ENCODE results near the gene OLFML1. TPM values are rescaled to one million over a fixed set of nuclear protein-coding genes. Genes with fewer than 3 reads are reported as not detected.
A peak's percentile ranks its signal among the peaks of the same experiment; 100 is the strongest.

OLFML1 gene
- total RNA-seq, 1 donor from 2014 or later = not detected

DNA sequence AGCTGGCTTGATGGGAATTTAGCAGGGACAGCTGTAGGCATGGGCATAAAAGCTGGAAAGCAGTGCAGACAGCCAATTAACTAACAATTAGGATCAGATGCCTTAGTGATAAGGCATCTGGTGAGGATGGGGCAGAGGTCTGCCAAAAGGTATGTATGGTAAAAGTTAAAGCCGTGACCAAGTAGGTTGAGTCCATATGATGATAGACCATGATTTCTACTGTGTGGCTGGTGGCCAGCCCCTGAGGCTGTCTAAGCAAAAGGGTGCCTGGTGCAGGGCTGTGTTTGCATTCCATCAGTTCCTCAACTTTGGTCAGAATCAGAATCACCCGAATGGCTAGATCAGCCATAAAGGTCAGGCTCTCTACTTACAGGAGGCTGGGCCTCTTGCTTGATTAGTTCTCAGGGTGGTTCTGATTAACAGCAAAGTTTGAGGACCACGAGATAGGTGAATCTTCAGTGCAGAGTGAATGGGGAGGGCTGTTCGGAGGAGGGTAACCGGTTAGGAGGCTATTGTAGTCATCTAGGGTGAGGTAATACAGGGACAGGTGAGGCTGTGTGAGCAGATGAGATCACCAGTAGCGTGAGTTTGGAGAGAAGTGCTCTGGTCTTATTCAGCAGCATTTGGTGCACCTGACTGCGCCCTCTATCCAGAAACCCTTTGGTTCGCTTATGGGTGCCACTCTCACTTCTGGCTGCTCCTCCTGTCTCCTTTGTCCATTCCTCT, 55.7 kb downstream of the OLFML1 start:
- H3K36me3 ChIP-seq = no peaks in the 10 kb centered on the region
- H3K9me3 ChIP-seq (ENCODE audit: low read depth) = no peaks in the 10 kb centered on the region
- no peak for DNase-seq (ENCODE audit: low spot score)
- TF ChIP-seq EZH2phosphoT487 (IDR thresholded peaks at IDR 0.05) (no peak), EZH2 (IDR thresholded peaks at IDR 0.05) (no peak)
- TF ChIP-seq, protein P1, sequence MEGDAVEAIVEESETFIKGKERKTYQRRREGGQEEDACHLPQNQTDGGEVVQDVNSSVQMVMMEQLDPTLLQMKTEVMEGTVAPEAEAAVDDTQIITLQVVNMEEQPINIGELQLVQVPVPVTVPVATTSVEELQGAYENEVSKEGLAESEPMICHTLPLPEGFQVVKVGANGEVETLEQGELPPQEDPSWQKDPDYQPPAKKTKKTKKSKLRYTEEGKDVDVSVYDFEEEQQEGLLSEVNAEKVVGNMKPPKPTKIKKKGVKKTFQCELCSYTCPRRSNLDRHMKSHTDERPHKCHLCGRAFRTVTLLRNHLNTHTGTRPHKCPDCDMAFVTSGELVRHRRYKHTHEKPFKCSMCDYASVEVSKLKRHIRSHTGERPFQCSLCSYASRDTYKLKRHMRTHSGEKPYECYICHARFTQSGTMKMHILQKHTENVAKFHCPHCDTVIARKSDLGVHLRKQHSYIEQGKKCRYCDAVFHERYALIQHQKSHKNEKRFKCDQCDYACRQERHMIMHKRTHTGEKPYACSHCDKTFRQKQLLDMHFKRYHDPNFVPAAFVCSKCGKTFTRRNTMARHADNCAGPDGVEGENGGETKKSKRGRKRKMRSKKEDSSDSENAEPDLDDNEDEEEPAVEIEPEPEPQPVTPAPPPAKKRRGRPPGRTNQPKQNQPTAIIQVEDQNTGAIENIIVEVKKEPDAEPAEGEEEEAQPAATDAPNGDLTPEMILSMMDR (IDR thresholded peaks at IDR 0.05) = no peak
- no peak overlapping the region for H3K4me3 ChIP-seq
- H3K4me3 Mint-ChIP-seq = no peak overlapping the region
- H3K27me3 Mint-ChIP-seq (ENCODE audit: insufficient read depth, low read depth) = peaks cover 13% of the 10 kb centered on the region
- peaks cover 16% of the 10 kb centered on the region for H3K4me1 Mint-ChIP-seq
- H4K20me1 ChIP-seq (ENCODE audit: low read depth) = no peaks in the 10 kb centered on the region
- H3K79me2 ChIP-seq (ENCODE audit: low read depth) = no peaks in the 10 kb centered on the region
- no peaks in the 10 kb centered on the region for H3K27me3 ChIP-seq
- H3K27ac ChIP-seq = no peak overlapping the region
- no peak overlapping the region for H3K27ac Mint-ChIP-seq
- H3K36me3 Mint-ChIP-seq = no peaks in the 10 kb centered on the region
- H3K9ac ChIP-seq = no peak overlapping the region
- H3K4me2 ChIP-seq = no peak overlapping the region
- no peaks in the 10 kb centered on the region for H3K9me3 Mint-ChIP-seq
- no peak overlapping the region for H2AFZ ChIP-seq (replicated peaks)
- H3F3A ChIP-seq (ENCODE audit: low read depth) = no peaks in the 10 kb centered on the region
- peaks cover 16% of the 10 kb centered on the region for H3K4me1 ChIP-seq

DNA sequence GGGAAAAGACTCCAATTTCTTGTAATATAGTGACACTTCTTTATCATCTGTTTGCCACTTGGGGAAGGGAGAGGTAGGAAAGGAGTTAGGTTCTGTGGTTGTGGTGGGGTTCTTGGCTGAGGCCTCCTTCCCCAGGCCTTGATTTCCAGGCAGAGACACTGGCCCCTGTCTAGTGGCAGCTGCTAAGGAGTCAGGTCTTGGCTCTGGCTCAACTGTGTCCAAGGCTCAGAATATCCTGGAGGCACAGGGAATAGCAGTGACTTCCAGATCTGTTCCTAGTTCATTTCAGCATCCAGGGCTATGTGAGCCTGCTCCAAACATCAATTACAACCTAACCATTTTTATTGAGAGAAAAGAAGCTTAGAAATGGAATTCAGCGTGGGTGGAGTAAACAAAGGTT, 58.0 kb downstream of the OLFML1 start:
- TF ChIP-seq, protein P1 (IDR thresholded peaks at IDR 0.05) = no peak
- TF ChIP-seq EZH2phosphoT487 (IDR thresholded peaks at IDR 0.05) = no peak
- TF ChIP-seq EZH2 (IDR thresholded peaks at IDR 0.05) = no peak
- no peak for DNase-seq (ENCODE audit: low spot score)
- H3K9me3 Mint-ChIP-seq = no peaks in the 10 kb centered on the region
- Histone ChIP-seq H3K4me1 (peaks cover 16% of the 10 kb centered on the region), H3K9me3 (ENCODE audit: low read depth) (no peaks in the 10 kb centered on the region), H3K79me2 (ENCODE audit: low read depth) (no peaks in the 10 kb centered on the region), H2AFZ (replicated peaks) (no peak overlapping the region), H3K9ac (no peak overlapping the region), H3K4me3 (no peak overlapping the region), H3K36me3 (no peaks in the 10 kb centered on the region), H3K27ac (no peak overlapping the region), H3F3A (ENCODE audit: low read depth) (no peaks in the 10 kb centered on the region), H3K4me2 (no peak overlapping the region), H3K27me3 (no peaks in the 10 kb centered on the region), H4K20me1 (ENCODE audit: low read depth) (no peaks in the 10 kb centered on the region)
- no peak overlapping the region for H3K4me3 Mint-ChIP-seq
- H3K27me3 Mint-ChIP-seq (ENCODE audit: insufficient read depth, low read depth) = peaks cover 14% of the 10 kb centered on the region
- peak overlapping the region; percentile 32 for H3K27ac Mint-ChIP-seq
- H3K36me3 Mint-ChIP-seq = no peaks in the 10 kb centered on the region
- peaks cover 16% of the 10 kb centered on the region for H3K4me1 Mint-ChIP-seq

DNA sequence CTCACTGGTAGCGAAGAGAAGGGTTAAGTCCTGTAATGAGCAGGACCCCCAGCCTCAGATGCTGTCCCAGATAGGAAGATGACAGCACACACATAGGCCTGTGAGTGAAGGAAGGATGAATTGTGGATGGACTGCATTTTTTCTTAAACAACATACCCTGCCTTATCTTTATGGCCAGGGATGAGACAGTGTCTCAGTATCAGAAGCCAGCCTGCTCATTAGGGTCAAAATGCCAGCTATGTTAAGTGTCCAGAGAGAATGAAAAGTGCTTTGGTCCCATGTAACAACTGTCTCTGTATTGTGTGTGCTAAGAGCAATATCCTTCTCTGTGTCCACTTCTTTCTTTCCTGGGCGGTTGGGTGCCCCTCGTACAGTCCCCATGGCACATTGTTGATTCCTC, 58.7 kb downstream of the OLFML1 start:
- H3K27ac Mint-ChIP-seq = no peak overlapping the region
- Histone ChIP-seq H3K36me3 (no peaks in the 10 kb centered on the region), H2AFZ (replicated peaks) (no peak overlapping the region), H3K79me2 (ENCODE audit: low read depth) (no peaks in the 10 kb centered on the region), H3K9ac (no peak overlapping the region), H3K4me3 (no peak overlapping the region), H3F3A (ENCODE audit: low read depth) (no peaks in the 10 kb centered on the region), H3K27me3 (no peaks in the 10 kb centered on the region), H4K20me1 (ENCODE audit: low read depth) (no peaks in the 10 kb centered on the region), H3K4me1 (peaks cover 15% of the 10 kb centered on the region), H3K4me2 (no peak overlapping the region), H3K27ac (no peak overlapping the region), H3K9me3 (ENCODE audit: low read depth) (no peaks in the 10 kb centered on the region)
- H3K9me3 Mint-ChIP-seq = no peaks in the 10 kb centered on the region
- TF ChIP-seq EZH2 (IDR thresholded peaks at IDR 0.05) = no peak
- TF ChIP-seq, protein P1 (IDR thresholded peaks at IDR 0.05) = no peak
- TF ChIP-seq EZH2phosphoT487 (IDR thresholded peaks at IDR 0.05) = no peak
- H3K4me3 Mint-ChIP-seq = no peak overlapping the region
- no peak for DNase-seq (ENCODE audit: low spot score)
- no peaks in the 10 kb centered on the region for H3K36me3 Mint-ChIP-seq
- H3K27me3 Mint-ChIP-seq (ENCODE audit: insufficient read depth, low read depth) = peaks cover 12% of the 10 kb centered on the region
- H3K4me1 Mint-ChIP-seq = peaks cover 13% of the 10 kb centered on the region
